Keratinocyte (primary cell): ENCODE results near the gene DENND5A. TPM values are rescaled to one million over a fixed set of nuclear protein-coding genes. Genes with fewer than 3 reads are reported as not detected.

Experiments
- DNase-seq: peaks from one replicate; pipeline ENCODE4 v3.0.0-alpha.2; 2011; ENCODE audit warnings: low read depth, missing footprints, low spot score
- FAIRE-seq: peaks from 2 replicates; lab custom pipeline; 2011; peaks lifted over from hg19 to GRCh38; lab: Jason Lieb, UNC
- H2AFZ ChIP-seq: 2 replicates; pipeline ENCODE4 v1.6.0; 2012; ENCODE audit warnings: low read length, control low read depth, inconsistent platforms; ENCODE audit not compliant: control insufficient read depth
- H3K27ac ChIP-seq: 2 replicates; pipeline ENCODE4 v1.5.1; 2011; ENCODE audit warnings: low read length; ENCODE audit not compliant: control insufficient read depth, insufficient read depth
- H3K27me3 ChIP-seq: 3 replicates; pipeline ENCODE4 v1.6.0; 2011; ENCODE audit warnings: low read length; ENCODE audit not compliant: control insufficient read depth, insufficient read depth; ENCODE audit errors: extremely low read depth
- H3K36me3 ChIP-seq, 2 experiments: 2 replicates in 1 of 2; 3 replicates in 1 of 2; pipeline ENCODE4 v1.5.1; 2011; ENCODE audit warnings: low read length in 2 of 2, mild to moderate bottlenecking in 1 of 2; ENCODE audit not compliant: control insufficient read depth in 2 of 2, insufficient read depth in 2 of 2; ENCODE audit errors: extremely low read depth in 1 of 2
- H3K4me1 ChIP-seq: 3 replicates; pipeline ENCODE4 v1.5.1; 2011; ENCODE audit warnings: low read length; ENCODE audit not compliant: control insufficient read depth, insufficient read depth; ENCODE audit errors: extremely low read depth
- H3K4me2 ChIP-seq: 3 replicates; pipeline ENCODE4 v1.6.0; 2011; ENCODE audit warnings: low read depth, low read length; ENCODE audit not compliant: control insufficient read depth, insufficient read depth; ENCODE audit errors: extremely low read depth
- H3K4me3 ChIP-seq, 3 experiments: fragments of 200-600 bp in 1 of 3; sonication (generic) in 1 of 3; 2 replicates in 2 of 3; 3 replicates in 1 of 3; pipeline ENCODE4 v1.5.1; 2011 to 2016; ENCODE audit warnings: low read length in 3 of 3, mild to moderate bottlenecking in 3 of 3, control low read depth in 2 of 3, inconsistent platforms in 1 of 3, low read depth in 1 of 3, mixed read lengths in 1 of 3, mixed run types in 1 of 3, moderate library complexity in 1 of 3; ENCODE audit not compliant: control insufficient read depth in 2 of 3, insufficient read depth in 2 of 3; ENCODE audit errors: extremely low read depth in 1 of 3
- H3K79me2 ChIP-seq: 2 replicates; pipeline ENCODE4 v1.6.0; 2012; ENCODE audit warnings: low read length; ENCODE audit not compliant: control insufficient read depth, insufficient read depth
- H3K9ac ChIP-seq: 3 replicates; pipeline ENCODE4 v1.6.0; 2011; ENCODE audit warnings: low read length; ENCODE audit not compliant: control insufficient read depth, insufficient read depth; ENCODE audit errors: extremely low read depth
- H3K9me1 ChIP-seq: 3 replicates; pipeline ENCODE4 v1.6.0; 2011; ENCODE audit warnings: low read length; ENCODE audit not compliant: control insufficient read depth, insufficient read depth; ENCODE audit errors: extremely low read depth
- H3K9me3 ChIP-seq: 2 replicates; pipeline ENCODE4 v1.5.1; 2012; ENCODE audit warnings: low read depth, low read length; ENCODE audit not compliant: control insufficient read depth
- H4K20me1 ChIP-seq: 3 replicates; pipeline ENCODE4 v1.6.0; 2011; ENCODE audit warnings: low read length; ENCODE audit not compliant: control insufficient read depth, insufficient read depth; ENCODE audit errors: extremely low read depth
- EZH2 ChIP-seq: IDR thresholded peaks from one replicate; pipeline ENCODE4 v1.6.1; 2012; ENCODE audit warnings: inconsistent platforms, mild to moderate bottlenecking, low read length, moderate library complexity
- dilution Hi-C: fragments of 300-500 bp; cut with MboI; formaldehyde crosslinking; loops from one replicate; pipeline ENCODE4 v1.7.0; 2020; ENCODE audit warnings: low sequenced_read_pairs; ENCODE audit not compliant: extremely low pct_ligation_motif_present
- polyA plus RNA-seq, 5 experiments: library from polyadenylated mRNA; depleted of rRNA in 3 of 5; stranded (reverse) in 3 of 5; stranded (forward) in 1 of 5; unstranded in 1 of 5; fragments of >200 nt; gene quantifications; 1 replicate in 1 of 5; 2 replicates in 3 of 5; 3 replicates in 1 of 5; pipeline versions ENCODE4 v1.2.1 to v1.2.3, GENCODE V29; 2011 to 2012; ENCODE audit warnings: missing spikeins in 2 of 5, low read depth in 1 of 5, low replicate concordance in 1 of 5
- TF ChIP-seq, protein P1 (sequence below), 3 experiments: IDR thresholded peaks in 1 of 3; conservative IDR thresholded peaks in 1 of 3; optimal IDR thresholded peaks in 1 of 3; 2 replicates in 2 of 3; 3 replicates in 1 of 3; pipeline versions ENCODE3 to v1.5.1; 2011; ENCODE audit warnings: low read length in 3 of 3, mild to moderate bottlenecking in 3 of 3, moderate library complexity in 2 of 3, control low read depth in 1 of 3, inconsistent platforms in 1 of 3; ENCODE audit not compliant: insufficient read depth in 2 of 3; ENCODE audit errors: extremely low read depth in 1 of 3

The DENND5A gene
- polyA plus RNA-seq, 1 donor (not counting 4 experiments of a cell fraction or from before 2014, with no cell fraction given) = 49.1 TPM

DNA sequence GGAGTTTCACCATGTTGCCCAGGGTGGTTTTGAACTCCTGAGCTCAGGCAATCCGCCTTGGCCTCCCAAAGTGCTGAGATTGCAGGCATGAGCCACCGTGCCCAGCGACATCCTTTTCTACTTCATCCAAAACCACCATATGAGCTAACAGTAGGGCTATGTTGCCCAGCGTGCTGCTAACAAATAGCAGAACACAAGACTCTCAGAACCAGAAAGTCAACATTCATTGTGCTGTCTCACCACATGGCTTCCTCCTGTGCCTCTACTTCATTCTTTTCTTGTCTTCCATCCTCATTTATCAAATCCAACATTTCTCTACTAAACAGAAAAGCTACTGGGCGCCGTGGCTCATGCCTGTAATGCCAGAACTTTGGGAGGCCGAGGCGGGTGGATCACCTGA, 12.0 kb upstream of the DENND5A start:
- H3K9me3 ChIP-seq = no peaks in the 10 kb centered on the region
- no peaks in the 10 kb centered on the region for H3K9me1 ChIP-seq
- dilution Hi-C loops = no loop called here
- H3K36me3 ChIP-seq = peaks cover 0 to 4% of the 10 kb centered on the region in 2 experiments
- FAIRE-seq = no peak
- no peak overlapping the region for H3K27ac ChIP-seq
- TF ChIP-seq, protein P1, sequence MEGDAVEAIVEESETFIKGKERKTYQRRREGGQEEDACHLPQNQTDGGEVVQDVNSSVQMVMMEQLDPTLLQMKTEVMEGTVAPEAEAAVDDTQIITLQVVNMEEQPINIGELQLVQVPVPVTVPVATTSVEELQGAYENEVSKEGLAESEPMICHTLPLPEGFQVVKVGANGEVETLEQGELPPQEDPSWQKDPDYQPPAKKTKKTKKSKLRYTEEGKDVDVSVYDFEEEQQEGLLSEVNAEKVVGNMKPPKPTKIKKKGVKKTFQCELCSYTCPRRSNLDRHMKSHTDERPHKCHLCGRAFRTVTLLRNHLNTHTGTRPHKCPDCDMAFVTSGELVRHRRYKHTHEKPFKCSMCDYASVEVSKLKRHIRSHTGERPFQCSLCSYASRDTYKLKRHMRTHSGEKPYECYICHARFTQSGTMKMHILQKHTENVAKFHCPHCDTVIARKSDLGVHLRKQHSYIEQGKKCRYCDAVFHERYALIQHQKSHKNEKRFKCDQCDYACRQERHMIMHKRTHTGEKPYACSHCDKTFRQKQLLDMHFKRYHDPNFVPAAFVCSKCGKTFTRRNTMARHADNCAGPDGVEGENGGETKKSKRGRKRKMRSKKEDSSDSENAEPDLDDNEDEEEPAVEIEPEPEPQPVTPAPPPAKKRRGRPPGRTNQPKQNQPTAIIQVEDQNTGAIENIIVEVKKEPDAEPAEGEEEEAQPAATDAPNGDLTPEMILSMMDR (optimal IDR thresholded peaks at IDR 0.05 in 1 of 3, IDR thresholded peaks at IDR 0.05 in 1 of 3, conservative IDR thresholded peaks at IDR 0.05 in 1 of 3; ENCODE audit: extremely low read depth in 1 of 3, insufficient read depth in 2 of 3, low read length in 3 of 3) = no peak
- TF ChIP-seq EZH2 = no peak
- DNase-seq = no peak
- H3K79me2 ChIP-seq = no peaks in the 10 kb centered on the region
- H3K4me2 ChIP-seq = no peak overlapping the region
- H3K9ac ChIP-seq = no peak overlapping the region
- H2AFZ ChIP-seq = no peak overlapping the region
- H3K27me3 ChIP-seq = no peaks in the 10 kb centered on the region
- no peaks in the 10 kb centered on the region for H4K20me1 ChIP-seq
- H3K4me1 ChIP-seq = no peaks in the 10 kb centered on the region
- H3K4me3 ChIP-seq = no peak overlapping the region

DNA sequence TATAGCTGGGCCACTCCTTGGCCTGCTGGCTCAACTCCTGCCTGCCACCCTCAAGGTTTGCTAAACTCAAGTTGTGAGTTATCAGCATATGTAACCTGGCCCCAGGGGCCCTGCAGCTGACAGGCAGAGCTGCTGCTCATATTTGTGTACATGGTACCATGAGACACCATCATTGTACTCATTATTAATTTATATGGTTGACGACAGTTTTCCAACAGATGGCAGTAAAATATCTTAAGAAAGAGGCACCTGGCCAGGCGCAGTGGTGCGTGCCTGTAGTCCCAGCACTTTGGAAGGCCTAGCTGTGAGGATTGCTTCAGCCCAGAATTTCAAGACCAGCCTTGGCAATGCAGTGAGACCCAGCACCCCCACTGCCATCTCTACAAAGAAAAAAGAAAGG, 11.4 kb upstream of the DENND5A start:
- Histone ChIP-seq H3K9ac (no peak overlapping the region), H2AFZ (no peak overlapping the region), H3K4me2 (no peak overlapping the region), H3K36me3 (peaks cover 0 to 4% of the 10 kb centered on the region in 2 experiments), H3K27me3 (no peaks in the 10 kb centered on the region), H3K27ac (no peak overlapping the region), H3K9me3 (no peaks in the 10 kb centered on the region), H3K79me2 (no peaks in the 10 kb centered on the region), H3K9me1 (no peaks in the 10 kb centered on the region), H3K4me1 (no peaks in the 10 kb centered on the region), H3K4me3 (no peak overlapping the region), H4K20me1 (no peaks in the 10 kb centered on the region)
- dilution Hi-C loops = no loop called here
- DNase-seq (no peak), FAIRE-seq (no peak)
- TF ChIP-seq EZH2 = no peak
- TF ChIP-seq, protein P1 (optimal IDR thresholded peaks at IDR 0.05 in 1 of 3, IDR thresholded peaks at IDR 0.05 in 1 of 3, conservative IDR thresholded peaks at IDR 0.05 in 1 of 3; ENCODE audit: extremely low read depth in 1 of 3, insufficient read depth in 2 of 3, low read length in 3 of 3) = no peak
